OCI-LY7 (cell line): ENCODE measurements around the gene DUSP14. TPM values are rescaled to one million over a fixed set of nuclear protein-coding genes. Genes with fewer than 3 reads are reported as not detected.

Experiments used
- BruUV-seq: library from RNA; stranded (reverse); fragments of 400-500 nt; replicated peaks from 2 replicates; lab custom pipeline; 2021; lab: Mats Ljungman, UMichigan
- CTCF ChIA-PET: fragments of 300-600 bp; sonication (Branson Sonifier 250); formaldehyde crosslinking; loops from one replicate; lab custom pipeline; 2022; ENCODE audit warnings: antibody characterized with exemption; ENCODE audit not compliant: unreplicated experiment; lab: Charles Lee
- POLR2A ChIA-PET: fragments of 300-600 bp; sonication (Branson Sonifier 250); formaldehyde crosslinking; loops from one replicate; lab custom pipeline; 2022; ENCODE audit warnings: antibody characterized with exemption; lab: Charles Lee
- DNase-seq: peaks from one replicate; pipeline ENCODE4 v3.0.0-alpha.2; 2015; ENCODE audit warnings: low spot score
- H2AFZ ChIP-seq: fragments of 200-600 bp; sonication (generic), shearing (Covaris generic); 2 replicates; pipeline ENCODE4 v1.6.1; 2014; ENCODE audit warnings: mild to moderate bottlenecking, antibody characterized with exemption, low read length, moderate library complexity
- H3K27ac ChIP-seq: fragments of 200-600 bp; sonication (generic); 2 replicates; pipeline ENCODE4 v1.5.1; 2014; ENCODE audit warnings: mixed run types, low read depth, mild to moderate bottlenecking, moderate library complexity, low read length, inconsistent platforms; ENCODE audit not compliant: poor library complexity, severe bottlenecking
- H3K36me3 ChIP-seq: fragments of 200-600 bp; sonication (generic); 2 replicates; pipeline ENCODE4 v1.6.1; 2014; ENCODE audit warnings: mild to moderate bottlenecking, antibody characterized with exemption, low read length, moderate library complexity, mixed read lengths; ENCODE audit not compliant: insufficient read depth
- H3K4me1 ChIP-seq: fragments of 200-600 bp; sonication (generic); 2 replicates; pipeline ENCODE4 v1.5.1; 2014; ENCODE audit warnings: mild to moderate bottlenecking, low read length; ENCODE audit not compliant: insufficient read depth, poor library complexity, severe bottlenecking
- H3K4me2 ChIP-seq: fragments of 200-600 bp; sonication (generic); 2 replicates; pipeline ENCODE4 v1.6.1; 2014; ENCODE audit warnings: mild to moderate bottlenecking, low read length
- H3K4me3 ChIP-seq: fragments of 200-600 bp; sonication (generic); 2 replicates; pipeline ENCODE4 v1.5.1; 2014; ENCODE audit warnings: mild to moderate bottlenecking, low read depth, low read length; ENCODE audit not compliant: poor library complexity, severe bottlenecking
- H3K79me2 ChIP-seq: fragments of 200-600 bp; sonication (generic); 2 replicates; pipeline ENCODE4 v1.6.1; 2016; ENCODE audit warnings: low read depth, mild to moderate bottlenecking, low read length, moderate library complexity, mixed read lengths; ENCODE audit not compliant: insufficient read depth
- H3K9me2 ChIP-seq: fragments of 200-600 bp; sonication (generic); 2 replicates; pipeline ENCODE4 v1.6.1; 2016; ENCODE audit warnings: mild to moderate bottlenecking, low read length, mixed read lengths; ENCODE audit not compliant: insufficient read depth
- H3K9me3 ChIP-seq: fragments of 200-600 bp; sonication (generic); 2 replicates; pipeline ENCODE4 v1.6.1; 2014; ENCODE audit warnings: mild to moderate bottlenecking, mixed run types, low read length, mixed read lengths
- H4K20me1 ChIP-seq: fragments of 200-600 bp; sonication (generic); 2 replicates; pipeline ENCODE4 v1.6.1; 2014; ENCODE audit warnings: mild to moderate bottlenecking, antibody characterized with exemption, low read length, moderate library complexity, mixed read lengths; ENCODE audit not compliant: insufficient read depth
- EZH2phosphoT487 ChIP-seq: fragments of 200-600 bp; sonication (generic); IDR thresholded peaks from 2 replicates; pipeline ENCODE4 v1.6.1; 2018; ENCODE audit warnings: low read depth, borderline replicate concordance, mild to moderate bottlenecking, mixed run types, antibody characterized with exemption, low read length, moderate library complexity, mixed read lengths
- intact Hi-C: fragments of 100-400 bp; cut with micrococcal nuclease; formaldehyde crosslinking; loops from one replicate; pipeline ENCODE4 v1.10.0; 2022; ENCODE audit not compliant: unreplicated experiment
- total RNA-seq, 2 experiments: library from RNA; depleted of rRNA in 1 of 2; stranded (reverse); fragments of >200 nt in 1 of 2; shearing (Covaris generic) in 1 of 2; gene quantifications; 2 replicates each; pipeline ENCODE4 v1.2.3, GENCODE V29; 2014 to 2022
- TF ChIP-seq, protein P1 (sequence below): fragments of 200-600 bp; sonication (generic); conservative IDR thresholded peaks from 2 replicates; pipeline ENCODE4 v1.5.1; 2014; ENCODE audit warnings: mild to moderate bottlenecking, antibody characterized with exemption, low read length, moderate library complexity, mixed read lengths

Gene DUSP14
- total RNA-seq, 2 experiments from 2014 or later, result 11.0 to 21.5 TPM

DNA sequence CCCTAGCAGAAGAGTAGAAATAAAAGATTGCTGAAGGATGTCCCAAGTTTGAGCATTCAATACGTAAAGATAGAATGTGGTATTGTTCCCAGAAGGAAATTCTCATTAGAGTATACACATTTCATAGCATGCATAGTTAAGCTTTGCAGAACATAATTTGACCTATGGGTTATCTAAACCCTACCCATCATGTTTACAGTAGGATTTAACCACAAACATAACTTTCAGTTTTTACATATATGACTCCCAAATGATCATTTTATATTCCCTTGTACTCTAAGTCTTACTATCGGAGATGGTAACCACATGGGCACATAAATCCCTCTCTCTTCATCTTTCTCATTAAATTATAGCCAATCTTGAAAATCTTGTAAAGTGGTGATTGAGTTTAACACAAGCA is 68.6 kb downstream of the DUSP14 start:
- Histone ChIP-seq H3K79me2 (no peaks in the 10 kb centered on the region; the same call in 1 of the 2 replicates), H3K36me3 (peaks cover 94% of the 10 kb centered on the region), H3K4me3 (no peak overlapping the region), H3K9me2 (no peaks in the 10 kb centered on the region), H3K4me1 (no peaks in the 10 kb centered on the region), H4K20me1 (no peaks in the 10 kb centered on the region), H3K27ac (no peak overlapping the region), H3K9me3 (no peaks in the 10 kb centered on the region), H3K4me2 (no peak overlapping the region), H2AFZ (no peak overlapping the region)
- POLR2A ChIA-PET, result interaction anchor here (0.5 kb wide), 1 partner anchor 22 kb away, joined by 3 read pairs; no protein-coding TSS in a partner anchor
- no peak for TF ChIP-seq EZH2phosphoT487
- TF ChIP-seq, protein P1, sequence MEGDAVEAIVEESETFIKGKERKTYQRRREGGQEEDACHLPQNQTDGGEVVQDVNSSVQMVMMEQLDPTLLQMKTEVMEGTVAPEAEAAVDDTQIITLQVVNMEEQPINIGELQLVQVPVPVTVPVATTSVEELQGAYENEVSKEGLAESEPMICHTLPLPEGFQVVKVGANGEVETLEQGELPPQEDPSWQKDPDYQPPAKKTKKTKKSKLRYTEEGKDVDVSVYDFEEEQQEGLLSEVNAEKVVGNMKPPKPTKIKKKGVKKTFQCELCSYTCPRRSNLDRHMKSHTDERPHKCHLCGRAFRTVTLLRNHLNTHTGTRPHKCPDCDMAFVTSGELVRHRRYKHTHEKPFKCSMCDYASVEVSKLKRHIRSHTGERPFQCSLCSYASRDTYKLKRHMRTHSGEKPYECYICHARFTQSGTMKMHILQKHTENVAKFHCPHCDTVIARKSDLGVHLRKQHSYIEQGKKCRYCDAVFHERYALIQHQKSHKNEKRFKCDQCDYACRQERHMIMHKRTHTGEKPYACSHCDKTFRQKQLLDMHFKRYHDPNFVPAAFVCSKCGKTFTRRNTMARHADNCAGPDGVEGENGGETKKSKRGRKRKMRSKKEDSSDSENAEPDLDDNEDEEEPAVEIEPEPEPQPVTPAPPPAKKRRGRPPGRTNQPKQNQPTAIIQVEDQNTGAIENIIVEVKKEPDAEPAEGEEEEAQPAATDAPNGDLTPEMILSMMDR, result no peak
- CTCF ChIA-PET, result no interaction called here
- intact Hi-C loops, result no loop called here
- no peak for DNase-seq
- BruUV-seq, result no TSS peak

DNA sequence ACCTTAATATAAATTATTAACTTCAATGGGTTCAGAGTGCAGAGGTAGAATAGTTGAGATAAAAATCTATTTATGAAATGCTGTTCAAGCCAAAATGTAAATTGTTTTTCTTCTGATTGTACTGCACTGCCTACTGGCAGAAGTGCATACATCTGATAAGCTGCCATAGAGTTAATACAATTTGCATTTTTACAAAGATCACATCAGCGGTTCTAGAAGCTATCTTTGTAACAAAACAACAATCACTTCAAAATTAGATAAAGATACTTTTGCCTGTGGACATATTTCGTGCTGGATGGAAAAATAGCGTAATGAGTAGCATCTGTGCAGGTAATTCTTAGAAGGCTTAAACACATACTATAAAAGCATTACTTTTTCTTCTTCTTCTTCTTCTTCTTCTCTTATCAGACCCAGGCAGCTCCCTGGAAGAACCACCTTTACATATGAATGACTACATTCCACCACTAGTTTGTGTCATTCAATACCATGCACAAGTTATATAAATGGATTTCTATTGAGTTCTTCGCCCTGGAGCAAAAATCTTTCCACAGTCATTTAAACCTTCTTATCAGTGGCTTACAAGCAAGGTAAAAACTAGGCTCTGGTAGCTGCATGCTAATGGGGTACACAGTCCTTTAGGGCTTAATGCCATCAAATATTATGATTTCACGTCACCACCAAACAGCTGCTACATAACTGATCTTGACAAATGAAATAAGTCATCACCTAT is 72.5 kb downstream of the DUSP14 start:
- Histone ChIP-seq H4K20me1 (no peaks in the 10 kb centered on the region), H3K27ac (no peak overlapping the region), H3K4me3 (no peak overlapping the region), H3K36me3 (peaks cover 89% of the 10 kb centered on the region), H3K9me3 (no peaks in the 10 kb centered on the region), H3K79me2 (no peaks in the 10 kb centered on the region), H2AFZ (no peak overlapping the region), H3K4me2 (no peak overlapping the region), H3K4me1 (no peaks in the 10 kb centered on the region), H3K9me2 (no peaks in the 10 kb centered on the region)
- CTCF ChIA-PET, result no interaction called here
- no TSS peak for BruUV-seq
- POLR2A ChIA-PET, result no interaction called here
- no peak for DNase-seq
- TF ChIP-seq, protein P1, result no peak
- no peak for TF ChIP-seq EZH2phosphoT487
- intact Hi-C loops, result no loop called here

Other genes with a start within 250 kb of the DUSP14 start
- not detected in 2 replicates for gene C17orf78, start 113.9 kb upstream of the DUSP14 start, total RNA-seq (2014; rRNA removed; shearing (Covaris generic))
- not detected in 2 replicates for gene C17orf78, start 113.9 kb upstream of the DUSP14 start, total RNA-seq (2022)
- gene ACACA, start 83.1 kb upstream of the DUSP14 start, total RNA-seq (2014; rRNA removed; shearing (Covaris generic)), result 32.1 and 45.4 TPM in 2 replicates
- 80.5 and 98.3 TPM in 2 replicates for gene ACACA, start 83.1 kb upstream of the DUSP14 start, total RNA-seq (2022)
- gene TADA2A, start 83.0 kb upstream of the DUSP14 start, total RNA-seq (2014; rRNA removed; shearing (Covaris generic)), result 35.8 and 53.5 TPM in 2 replicates
- gene TADA2A, start 83.0 kb upstream of the DUSP14 start, total RNA-seq (2022), result 44.5 and 46.3 TPM in 2 replicates
- 39.6 and 46.5 TPM in 2 replicates for gene SYNRG, start 119.5 kb downstream of the DUSP14 start, total RNA-seq (2014; rRNA removed; shearing (Covaris generic))
- gene SYNRG, start 119.5 kb downstream of the DUSP14 start, total RNA-seq (2022), result 132 and 146 TPM in 2 replicates
- 14.2 and 18.1 TPM in 2 replicates for gene DDX52, start 153.6 kb downstream of the DUSP14 start, total RNA-seq (2014; rRNA removed; shearing (Covaris generic))
- 30.6 and 35.2 TPM in 2 replicates for gene DDX52, start 153.6 kb downstream of the DUSP14 start, total RNA-seq (2022)